GM23338 (cell line): ENCODE measurements around the gene GPR87. TPM values are rescaled to one million over a fixed set of nuclear protein-coding genes. Genes with fewer than 3 reads are reported as not detected.

Experiments
- ATAC-seq: fragments of 200-7000 bp; cut with Tn5 transposase; 3 replicates; pipeline ENCODE4 v1.9.1; 2020
- DNase-seq: peaks from one replicate; pipeline ENCODE4 v3.0.0-alpha.2; 2015; ENCODE audit warnings: low spot score
- H2AFZ ChIP-seq: fragments of 200-600 bp; sonication (generic); 2 replicates; pipeline ENCODE4 v1.8.0; 2016; ENCODE audit warnings: antibody characterized with exemption, mild to moderate bottlenecking, moderate library complexity
- H3F3A ChIP-seq: fragments of 200-600 bp; sonication (generic); replicated peaks from 2 replicates; pipeline ENCODE4 v1.8.0; 2017; ENCODE audit warnings: antibody characterized with exemption, mixed run types, low read depth
- H3K27ac ChIP-seq: fragments of 200-600 bp; sonication (generic); 2 replicates; pipeline ENCODE4 v1.6.1; 2016; ENCODE audit warnings: low read depth
- H3K27me3 ChIP-seq: fragments of 200-600 bp; sonication (generic); 2 replicates; pipeline ENCODE4 v1.8.0; 2016; ENCODE audit warnings: mild to moderate bottlenecking, mixed run types, moderate library complexity; ENCODE audit not compliant: insufficient read depth
- H3K36me3 ChIP-seq: fragments of 200-600 bp; sonication (generic); 2 replicates; pipeline ENCODE4 v1.8.0; 2016; ENCODE audit warnings: mild to moderate bottlenecking; ENCODE audit not compliant: insufficient read depth
- H3K4me1 ChIP-seq: fragments of 200-600 bp; sonication (generic); 2 replicates; pipeline ENCODE4 v1.8.0; 2016; ENCODE audit warnings: mild to moderate bottlenecking, moderate library complexity; ENCODE audit not compliant: insufficient read depth
- H3K4me2 ChIP-seq: fragments of 200-600 bp; sonication (generic); 2 replicates; pipeline ENCODE4 v1.7.1; 2017; ENCODE audit warnings: mixed run types
- H3K4me3 ChIP-seq: fragments of 200-600 bp; sonication (generic); 2 replicates; pipeline ENCODE4 v1.6.1; 2016; ENCODE audit warnings: mixed run types
- H3K79me2 ChIP-seq: fragments of 200-600 bp; sonication (generic); replicated peaks from 2 replicates; pipeline ENCODE4 v1.8.0; 2017; ENCODE audit warnings: mild to moderate bottlenecking; ENCODE audit not compliant: insufficient read depth
- H3K9me2 ChIP-seq: fragments of 200-600 bp; sonication (generic); 2 replicates; pipeline ENCODE4 v1.8.0; 2017; ENCODE audit not compliant: insufficient read depth
- H4K20me1 ChIP-seq: fragments of 200-600 bp; sonication (generic); replicated peaks from 2 replicates; pipeline ENCODE4 v1.8.0; 2017; ENCODE audit warnings: mild to moderate bottlenecking; ENCODE audit not compliant: insufficient read depth
- H3K27ac Mint-ChIP-seq: 2 replicates; pipeline ENCODE4 v1.8.0; 2020; ENCODE audit warnings: inconsistent platforms, mild to moderate bottlenecking, moderate library complexity, mixed read lengths
- H3K27me3 Mint-ChIP-seq: 3 replicates; pipeline ENCODE4 v1.8.0; 2022; ENCODE audit warnings: low read depth, mild to moderate bottlenecking, moderate library complexity, mixed read lengths, inconsistent platforms; ENCODE audit not compliant: insufficient read depth, poor library complexity
- H3K36me3 Mint-ChIP-seq: 3 replicates; pipeline ENCODE4 v1.8.0; 2021; ENCODE audit warnings: low read depth, mild to moderate bottlenecking, inconsistent platforms, moderate library complexity, mixed read lengths
- H3K4me1 Mint-ChIP-seq: 3 replicates; pipeline ENCODE4 v1.8.0; 2020; ENCODE audit warnings: mild to moderate bottlenecking, inconsistent platforms, mixed read lengths
- H3K4me3 Mint-ChIP-seq: 3 replicates; pipeline ENCODE4 v1.8.0; 2021; ENCODE audit warnings: moderate library complexity, mild to moderate bottlenecking, inconsistent platforms, mixed read lengths
- H3K9me3 Mint-ChIP-seq: 3 replicates; pipeline ENCODE4 v1.8.0; 2020; ENCODE audit warnings: moderate library complexity, mild to moderate bottlenecking, inconsistent platforms, mixed read lengths
- CTCF ChIP-seq, 2 experiments: fragments of 200-600 bp in 1 of 2; sonication (generic) in 1 of 2; conservative IDR thresholded peaks; 2 replicates each; pipeline versions ENCODE4 v1.5.1 to v1.6.1; 2016 to 2017; ENCODE audit warnings: antibody characterized with exemption in 2 of 2, low read depth in 2 of 2, mild to moderate bottlenecking in 2 of 2, moderate library complexity in 1 of 2
- ETS1 ChIP-seq: IDR thresholded peaks from 2 replicates; pipeline ENCODE4 v1.6.1; 2016; ENCODE audit warnings: antibody characterized with exemption
- EZH2 ChIP-seq: fragments of 200-600 bp; sonication (generic); IDR thresholded peaks from one replicate; pipeline ENCODE4 v1.8.0; 2017; ENCODE audit warnings: antibody characterized with exemption, mild to moderate bottlenecking, low read depth; ENCODE audit not compliant: unreplicated experiment
- EZH2phosphoT487 ChIP-seq: fragments of 200-600 bp; sonication (generic); IDR thresholded peaks from one replicate; pipeline ENCODE4 v1.8.1; 2018; ENCODE audit warnings: antibody characterized with exemption; ENCODE audit not compliant: unreplicated experiment
- JUNB ChIP-seq: IDR thresholded peaks from one replicate; pipeline ENCODE4 v1.6.1; 2016; ENCODE audit warnings: antibody characterized with exemption; ENCODE audit not compliant: unreplicated experiment
- NANOG ChIP-seq: IDR thresholded peaks from 2 replicates; pipeline ENCODE4 v1.6.1; 2016; ENCODE audit warnings: antibody characterized with exemption, borderline replicate concordance
- POLR2AphosphoS5 ChIP-seq: IDR thresholded peaks from 2 replicates; pipeline ENCODE4 v1.6.1; 2016; ENCODE audit warnings: antibody characterized with exemption, low read depth
- STAT1 ChIP-seq: IDR thresholded peaks from one replicate; pipeline ENCODE4 v1.6.1; 2016; ENCODE audit warnings: antibody characterized with exemption; ENCODE audit not compliant: unreplicated experiment
- ZNF114 ChIP-seq: fragments of 250-450 bp; sonication (Bioruptor Pico); IDR thresholded peaks from 2 replicates; pipeline ENCODE4 v1.5.0; 2020; ENCODE audit warnings: mild to moderate bottlenecking, moderate library complexity
- ZNF331 ChIP-seq: fragments of 250-450 bp; sonication (Bioruptor Pico); IDR thresholded peaks from 2 replicates; pipeline ENCODE4 v1.5.0; 2020; ENCODE audit warnings: low read depth, mild to moderate bottlenecking, moderate library complexity
- polyA plus RNA-seq: library from polyadenylated mRNA; unstranded; fragments of >200 nt; fragmentation: Nextera tagmentation; extraction: Ambion mirVana; gene quantifications from 2 replicates; pipeline ENCODE4 v1.2.1, GENCODE V29; 2016
- total RNA-seq: library from RNA; depleted of rRNA; stranded (reverse); fragments of >200 nt; shearing (Covaris generic); gene quantifications from 2 replicates; pipeline ENCODE4 v1.2.3, GENCODE V29; 2014
- TF ChIP-seq, protein P1 (sequence below): IDR thresholded peaks from one replicate; pipeline ENCODE4 v1.6.1; 2018; ENCODE audit warnings: antibody characterized with exemption; ENCODE audit not compliant: unreplicated experiment

Gene GPR87
- total and polyA plus RNA-seq, 2 experiments from 2014 or later, result 0.21 TPM; not detected in 1

GRCh38 chr3:151328298-151328995 is 11.8 kb upstream of the GPR87 start:
- Histone ChIP-seq H2AFZ (no peak overlapping the region), H3K27ac (no peak overlapping the region), H4K20me1 (no peaks in the 10 kb centered on the region), H3K4me3 (no peak overlapping the region), H3K4me1 (no peaks in the 10 kb centered on the region; the same call in 1 of the 2 replicates), H3F3A (no peaks in the 10 kb centered on the region), H3K9me2 (peaks cover 3% of the 10 kb centered on the region; the same call in 1 of the 2 replicates), H3K79me2 (no peaks in the 10 kb centered on the region), H3K27me3 (no peaks in the 10 kb centered on the region), H3K36me3 (no peaks in the 10 kb centered on the region), H3K4me2 (no peak overlapping the region)
- ATAC-seq (no peak), DNase-seq (no peak)
- no peak for TF ChIP-seq ZNF331 (CRISPR knock-in tag)
- TF ChIP-seq JUNB, result no peak
- TF ChIP-seq POLR2AphosphoS5, result no peak
- TF ChIP-seq EZH2, result no peak
- TF ChIP-seq NANOG, result no peak
- TF ChIP-seq ZNF114 (CRISPR knock-in tag), result no peak
- H3K4me1 Mint-ChIP-seq, result peaks cover 15% of the 10 kb centered on the region
- H3K4me3 Mint-ChIP-seq, result no peak overlapping the region
- H3K9me3 Mint-ChIP-seq, result no peaks in the 10 kb centered on the region
- no peaks in the 10 kb centered on the region for H3K27me3 Mint-ChIP-seq
- H3K27ac Mint-ChIP-seq, result no peak overlapping the region
- H3K36me3 Mint-ChIP-seq, result no peaks in the 10 kb centered on the region

DNA sequence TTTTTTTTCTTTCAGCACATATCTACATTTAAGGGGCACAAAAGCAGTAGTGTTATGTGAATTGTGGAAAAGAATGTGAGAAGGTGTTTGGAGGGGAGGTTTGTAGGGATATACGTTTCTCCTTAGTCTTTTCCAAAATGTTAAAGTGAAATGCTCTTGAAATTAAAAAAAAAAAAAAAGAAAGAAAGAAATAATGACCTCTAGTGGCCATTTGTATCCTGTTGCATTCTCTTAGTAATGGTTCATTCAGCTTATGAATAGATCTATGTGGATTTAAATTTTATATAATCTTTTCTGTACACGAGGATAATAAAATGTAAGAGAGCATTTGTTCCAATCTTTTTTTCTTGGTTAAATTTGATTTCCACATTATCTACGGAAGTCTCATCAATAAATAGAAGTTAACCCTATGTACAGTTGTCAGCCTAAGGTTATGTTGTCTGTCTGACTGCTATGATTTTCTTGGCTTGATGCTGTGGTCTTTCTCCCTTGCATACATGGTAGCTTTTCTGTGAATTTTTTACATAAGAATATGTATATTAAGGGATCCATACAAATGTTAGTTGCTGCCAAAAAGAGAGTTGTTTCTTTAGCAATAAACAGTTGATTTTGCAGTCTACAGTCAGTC is 11.1 kb upstream of the GPR87 start:
- no peaks in the 10 kb centered on the region for H3K27me3 Mint-ChIP-seq
- TF ChIP-seq CTCF (conservative IDR thresholded peaks at IDR 0.05; ENCODE audit: low read depth in 2 of 2), result peak in 1 of 2 experiments; percentile 88; a peak in 3 of 4 replicates
- no peak for TF ChIP-seq NANOG
- no peak overlapping the region for H3K4me3 Mint-ChIP-seq
- H3K27ac Mint-ChIP-seq, result no peak overlapping the region
- peaks cover under 1% of the 10 kb centered on the region; the same call in 1 of the 3 replicates for H3K36me3 Mint-ChIP-seq
- Histone ChIP-seq H3K4me1 (no peaks in the 10 kb centered on the region; the same call in 1 of the 2 replicates), H3F3A (no peaks in the 10 kb centered on the region), H3K9me2 (peaks cover 3% of the 10 kb centered on the region), H3K4me2 (no peak overlapping the region), H3K79me2 (no peaks in the 10 kb centered on the region), H3K27ac (no peak overlapping the region), H3K27me3 (no peaks in the 10 kb centered on the region), H3K4me3 (no peak overlapping the region), H3K36me3 (no peaks in the 10 kb centered on the region), H4K20me1 (no peaks in the 10 kb centered on the region), H2AFZ (no peak overlapping the region)
- DNase-seq, result peak; percentile 51
- no peaks in the 10 kb centered on the region for H3K9me3 Mint-ChIP-seq
- peaks cover 12% of the 10 kb centered on the region for H3K4me1 Mint-ChIP-seq
- peak; percentile 45; the same call in 2 of the 3 replicates for ATAC-seq

DNA sequence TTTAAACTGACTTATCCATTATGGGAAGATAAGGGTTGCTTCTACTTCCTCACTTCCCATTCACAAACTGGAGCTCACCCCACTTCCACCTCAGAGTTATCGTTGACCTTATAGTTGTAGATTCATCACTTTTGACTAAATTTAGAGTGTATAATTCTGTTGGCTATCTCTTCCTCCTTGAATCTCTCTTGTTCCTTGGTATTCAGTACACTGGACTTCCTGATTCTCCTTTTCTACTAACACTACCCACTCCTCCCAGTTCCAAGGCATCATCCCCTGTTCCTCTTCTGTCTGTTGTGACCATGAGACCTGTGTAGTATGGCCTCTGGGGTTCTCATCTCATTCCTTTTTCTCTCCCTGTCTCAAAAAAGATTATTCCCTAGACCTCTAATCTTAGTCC is 5.9 kb upstream of the GPR87 start:
- H3K27ac Mint-ChIP-seq, result no peak overlapping the region
- peaks cover 4% of the 10 kb centered on the region; the same call in 1 of the 3 replicates for H3K36me3 Mint-ChIP-seq
- H3K36me3 ChIP-seq, result no peaks in the 10 kb centered on the region
- ATAC-seq (no peak), DNase-seq (no peak)
- no peaks in the 10 kb centered on the region for H3K27me3 Mint-ChIP-seq
- no peaks in the 10 kb centered on the region for H4K20me1 ChIP-seq
- H3K27ac ChIP-seq, result no peak overlapping the region
- H2AFZ ChIP-seq, result no peak overlapping the region
- no peaks in the 10 kb centered on the region for H3K27me3 ChIP-seq
- H3K9me3 Mint-ChIP-seq, result no peaks in the 10 kb centered on the region
- peaks cover 7% of the 10 kb centered on the region for H3K4me1 ChIP-seq
- H3K9me2 ChIP-seq, result peaks cover 3% of the 10 kb centered on the region
- H3K4me1 Mint-ChIP-seq, result peaks cover 16% of the 10 kb centered on the region; the same call in 2 of the 3 replicates
- H3K79me2 ChIP-seq, result no peaks in the 10 kb centered on the region
- no peak overlapping the region for H3K4me2 ChIP-seq
- no peaks in the 10 kb centered on the region for H3F3A ChIP-seq
- H3K4me3 ChIP-seq, result no peak overlapping the region
- H3K4me3 Mint-ChIP-seq, result no peak overlapping the region
- TF ChIP-seq ZNF331 (CRISPR knock-in tag), result no peak
- no peak for TF ChIP-seq POLR2AphosphoS5
- no peak for TF ChIP-seq EZH2
- no peak for TF ChIP-seq EZH2phosphoT487
- no peak for TF ChIP-seq ZNF114 (CRISPR knock-in tag)
- no peak for TF ChIP-seq JUNB
- TF ChIP-seq, protein P1, sequence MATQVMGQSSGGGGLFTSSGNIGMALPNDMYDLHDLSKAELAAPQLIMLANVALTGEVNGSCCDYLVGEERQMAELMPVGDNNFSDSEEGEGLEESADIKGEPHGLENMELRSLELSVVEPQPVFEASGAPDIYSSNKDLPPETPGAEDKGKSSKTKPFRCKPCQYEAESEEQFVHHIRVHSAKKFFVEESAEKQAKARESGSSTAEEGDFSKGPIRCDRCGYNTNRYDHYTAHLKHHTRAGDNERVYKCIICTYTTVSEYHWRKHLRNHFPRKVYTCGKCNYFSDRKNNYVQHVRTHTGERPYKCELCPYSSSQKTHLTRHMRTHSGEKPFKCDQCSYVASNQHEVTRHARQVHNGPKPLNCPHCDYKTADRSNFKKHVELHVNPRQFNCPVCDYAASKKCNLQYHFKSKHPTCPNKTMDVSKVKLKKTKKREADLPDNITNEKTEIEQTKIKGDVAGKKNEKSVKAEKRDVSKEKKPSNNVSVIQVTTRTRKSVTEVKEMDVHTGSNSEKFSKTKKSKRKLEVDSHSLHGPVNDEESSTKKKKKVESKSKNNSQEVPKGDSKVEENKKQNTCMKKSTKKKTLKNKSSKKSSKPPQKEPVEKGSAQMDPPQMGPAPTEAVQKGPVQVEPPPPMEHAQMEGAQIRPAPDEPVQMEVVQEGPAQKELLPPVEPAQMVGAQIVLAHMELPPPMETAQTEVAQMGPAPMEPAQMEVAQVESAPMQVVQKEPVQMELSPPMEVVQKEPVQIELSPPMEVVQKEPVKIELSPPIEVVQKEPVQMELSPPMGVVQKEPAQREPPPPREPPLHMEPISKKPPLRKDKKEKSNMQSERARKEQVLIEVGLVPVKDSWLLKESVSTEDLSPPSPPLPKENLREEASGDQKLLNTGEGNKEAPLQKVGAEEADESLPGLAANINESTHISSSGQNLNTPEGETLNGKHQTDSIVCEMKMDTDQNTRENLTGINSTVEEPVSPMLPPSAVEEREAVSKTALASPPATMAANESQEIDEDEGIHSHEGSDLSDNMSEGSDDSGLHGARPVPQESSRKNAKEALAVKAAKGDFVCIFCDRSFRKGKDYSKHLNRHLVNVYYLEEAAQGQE, result no peak
- no peak for TF ChIP-seq ETS1
- no peak for TF ChIP-seq STAT1
